GM23248 (cell line): ENCODE results near the gene WWC1. TPM values are rescaled to one million over a fixed set of nuclear protein-coding genes. Genes with fewer than 3 reads are reported as not detected.
"Not testable (repeated sequence)": the region's sequence is repeated elsewhere in the genome, so short reads cannot be mapped to it uniquely, and the experiment has no call there.

Experiments
- DNase-seq: peaks from one replicate; pipeline ENCODE4 v3.0.0-alpha.2; 2015
- H2AFZ ChIP-seq: fragments of 200-600 bp; sonication (generic); 2 replicates; pipeline ENCODE4 v1.6.1; 2016; ENCODE audit warnings: antibody characterized with exemption
- H3F3A ChIP-seq: fragments of 200-600 bp; sonication (generic); 2 replicates; pipeline ENCODE4 v1.6.1; 2016; ENCODE audit warnings: mild to moderate bottlenecking, antibody characterized with exemption, mixed run types; ENCODE audit not compliant: insufficient read depth
- H3K27ac ChIP-seq: fragments of 200-600 bp; sonication (generic); 2 replicates; pipeline ENCODE4 v1.5.1; 2016; ENCODE audit warnings: mild to moderate bottlenecking
- H3K27me3 ChIP-seq: fragments of 200-600 bp; sonication (generic); replicated peaks from 2 replicates; pipeline ENCODE4 v1.6.1; 2016; ENCODE audit warnings: mild to moderate bottlenecking; ENCODE audit not compliant: insufficient read depth
- H3K36me3 ChIP-seq: fragments of 200-600 bp; sonication (generic); 2 replicates; pipeline ENCODE4 v1.6.1; 2016; ENCODE audit warnings: low read depth, mild to moderate bottlenecking
- H3K4me1 ChIP-seq: fragments of 200-600 bp; sonication (generic); 2 replicates; pipeline ENCODE4 v1.6.1; 2016; ENCODE audit warnings: mild to moderate bottlenecking; ENCODE audit not compliant: insufficient read depth
- H3K4me2 ChIP-seq: fragments of 200-600 bp; sonication (generic); one replicate; pipeline ENCODE4 v1.6.1; 2016; ENCODE audit warnings: mild to moderate bottlenecking; ENCODE audit not compliant: unreplicated experiment
- H3K4me3 ChIP-seq: fragments of 200-600 bp; sonication (generic); 2 replicates; pipeline ENCODE4 v1.5.1; 2016; ENCODE audit warnings: mild to moderate bottlenecking
- H3K79me2 ChIP-seq: fragments of 200-600 bp; sonication (generic); 2 replicates; pipeline ENCODE4 v1.6.1; 2016; ENCODE audit warnings: mild to moderate bottlenecking; ENCODE audit not compliant: insufficient read depth
- H3K9ac ChIP-seq: fragments of 200-600 bp; sonication (generic); 2 replicates; pipeline ENCODE4 v1.6.1; 2016; ENCODE audit warnings: mild to moderate bottlenecking
- H3K9me2 ChIP-seq: fragments of 200-600 bp; sonication (generic); 2 replicates; pipeline ENCODE4 v1.6.1; 2016; ENCODE audit warnings: mixed run types, mild to moderate bottlenecking, moderate library complexity; ENCODE audit not compliant: insufficient read depth
- H3K9me3 ChIP-seq: fragments of 200-600 bp; sonication (generic); one replicate; pipeline ENCODE4 v1.6.1; 2017; ENCODE audit warnings: low read depth
- H4K20me1 ChIP-seq: fragments of 200-600 bp; sonication (generic); 2 replicates; pipeline ENCODE4 v1.6.0; 2016; ENCODE audit not compliant: insufficient read depth
- EZH2 ChIP-seq: fragments of 200-600 bp; sonication (generic); IDR thresholded peaks from 2 replicates; pipeline ENCODE4 v1.6.1; 2018; ENCODE audit warnings: antibody characterized with exemption, mild to moderate bottlenecking; ENCODE audit not compliant: insufficient read depth, poor library complexity, severe bottlenecking
- EZH2phosphoT487 ChIP-seq: fragments of 200-600 bp; sonication (generic); IDR thresholded peaks from 2 replicates; pipeline ENCODE4 v1.6.1; 2018; ENCODE audit warnings: antibody characterized with exemption, moderate library complexity, mild to moderate bottlenecking, low read depth; ENCODE audit not compliant: insufficient read depth
- WGBS, 2 experiments: methylation state at CpG; one replicate each; pipeline ENCODE4 v1.1.6; 2015 to 2017; ENCODE audit warnings: low lambda C conversion rate in 2 of 2, low coverage in 1 of 2; ENCODE audit errors: missing lambda C conversion rate in 2 of 2; 5-methylcytosine and 5-hydroxymethylcytosine counted together
- in situ Hi-C: fragments of 300-500 bp; cut with MboI; formaldehyde crosslinking; loops from 2 replicates; pipeline ENCODE4 v1.15.0; 2020
- polyA plus RNA-seq: library from polyadenylated mRNA; unstranded; fragments of >200 nt; fragmentation: Nextera tagmentation; extraction: Ambion mirVana; gene quantifications from 2 replicates; pipeline ENCODE4 v1.2.1, GENCODE V29; 2016
- total RNA-seq: library from RNA; depleted of rRNA; stranded (reverse); fragments of >200 nt; shearing (Covaris generic); gene quantifications from 2 replicates; pipeline ENCODE4 v1.2.3, GENCODE V29; 2014

The WWC1 gene
- total and polyA plus RNA-seq, 2 experiments from 2014 or later: 1.8 to 7.1 TPM

DNA sequence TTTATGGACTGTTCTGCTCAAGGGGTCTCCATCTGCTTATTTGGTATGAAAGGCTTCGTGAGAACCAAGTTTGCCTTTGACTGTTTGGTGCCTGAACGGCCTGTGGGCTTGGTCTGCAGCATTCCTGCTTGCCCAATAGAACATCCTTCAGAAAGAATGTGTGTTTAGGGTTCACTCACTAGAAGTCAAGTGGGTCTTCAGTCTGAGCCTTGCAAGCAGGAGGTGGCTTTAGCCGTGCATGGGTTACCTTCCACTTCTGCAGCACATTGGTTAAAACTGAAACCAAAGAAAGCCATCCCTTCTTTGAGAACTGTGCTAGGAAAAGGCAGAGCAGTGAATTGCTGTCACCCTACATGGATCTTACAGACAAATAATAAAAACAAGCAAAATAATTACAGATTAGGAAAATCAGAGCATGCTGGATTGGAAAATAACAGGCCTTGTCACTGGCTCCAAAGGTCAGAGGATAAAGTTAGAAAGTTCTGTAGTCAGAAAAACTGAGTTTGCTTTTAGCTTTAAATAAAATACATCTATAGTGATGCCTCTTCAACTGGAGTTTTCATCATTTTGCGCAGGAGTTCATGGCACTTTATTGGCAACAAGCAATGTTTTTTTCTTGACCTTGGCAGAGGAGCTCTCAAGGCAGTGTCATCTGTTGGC lies 16.6 kb downstream of the WWC1 start:
- no peaks in the 10 kb centered on the region for H3K9me3 ChIP-seq
- no peak overlapping the region for H2AFZ ChIP-seq
- H3K9me2 ChIP-seq: no peaks in the 10 kb centered on the region
- 91 to 92% methylated on average over 4 of the region's 4 CpGs for WGBS, 2 experiments
- H3K36me3 ChIP-seq: no peaks in the 10 kb centered on the region
- in situ Hi-C loops: no loop called here
- H4K20me1 ChIP-seq: no peaks in the 10 kb centered on the region
- peaks cover 3% of the 10 kb centered on the region; the same call in 1 of the 2 replicates for H3K4me1 ChIP-seq
- no peak overlapping the region for H3K9ac ChIP-seq
- no peak overlapping the region for H3K4me3 ChIP-seq
- H3K27me3 ChIP-seq: no peaks in the 10 kb centered on the region
- no peak for DNase-seq
- TF ChIP-seq EZH2phosphoT487 (no peak), EZH2 (no peak)
- H3F3A ChIP-seq: no peaks in the 10 kb centered on the region
- no peaks in the 10 kb centered on the region for H3K79me2 ChIP-seq
- no peak overlapping the region for H3K4me2 ChIP-seq
- H3K27ac ChIP-seq: no peak overlapping the region

DNA sequence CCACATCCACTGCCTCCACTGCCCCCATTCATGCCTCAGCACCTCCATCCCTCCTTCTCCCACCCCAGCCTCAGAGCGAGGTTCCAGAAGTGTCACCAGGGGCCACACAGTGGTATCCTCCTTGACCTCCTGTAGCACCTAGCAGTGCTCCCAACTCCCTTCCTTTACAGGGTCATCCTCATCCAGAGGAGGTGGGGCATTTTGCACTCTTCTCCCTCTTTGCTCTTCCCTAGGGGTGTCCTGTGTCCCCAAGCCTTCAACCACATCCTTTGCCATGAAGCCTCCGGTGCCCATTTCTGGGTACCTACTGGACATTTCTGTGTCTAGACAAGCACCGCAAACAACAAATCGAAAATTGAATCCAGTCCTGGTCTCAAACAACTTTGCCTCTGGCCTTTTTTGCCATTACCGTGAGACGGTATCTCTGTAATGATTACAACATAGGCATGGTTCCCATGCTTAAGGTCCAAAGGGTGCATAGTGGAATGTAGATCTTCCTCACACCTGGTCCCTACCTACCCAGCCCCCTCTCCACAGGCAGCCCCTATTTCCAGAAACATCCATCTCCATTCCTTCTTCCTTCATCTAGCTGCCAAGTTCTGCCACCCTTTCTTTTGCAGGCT lies 17.6 kb downstream of the WWC1 start:
- no peaks in the 10 kb centered on the region for H4K20me1 ChIP-seq
- no peak overlapping the region for H3K4me2 ChIP-seq
- H3K36me3 ChIP-seq: no peaks in the 10 kb centered on the region
- H3K4me1 ChIP-seq: no peaks in the 10 kb centered on the region
- in situ Hi-C loops: no loop called here
- H3F3A ChIP-seq: no peaks in the 10 kb centered on the region
- WGBS, 2 experiments: 95% methylated on average over 6 of the region's 6 CpGs
- no peak overlapping the region for H3K27ac ChIP-seq
- TF ChIP-seq EZH2 (no peak), EZH2phosphoT487 (no peak)
- H2AFZ ChIP-seq: no peak overlapping the region
- H3K9me3 ChIP-seq: no peaks in the 10 kb centered on the region
- H3K27me3 ChIP-seq: no peaks in the 10 kb centered on the region
- no peaks in the 10 kb centered on the region for H3K79me2 ChIP-seq
- no peak overlapping the region for H3K4me3 ChIP-seq
- DNase-seq: no peak
- no peaks in the 10 kb centered on the region for H3K9me2 ChIP-seq
- H3K9ac ChIP-seq: no peak overlapping the region

DNA sequence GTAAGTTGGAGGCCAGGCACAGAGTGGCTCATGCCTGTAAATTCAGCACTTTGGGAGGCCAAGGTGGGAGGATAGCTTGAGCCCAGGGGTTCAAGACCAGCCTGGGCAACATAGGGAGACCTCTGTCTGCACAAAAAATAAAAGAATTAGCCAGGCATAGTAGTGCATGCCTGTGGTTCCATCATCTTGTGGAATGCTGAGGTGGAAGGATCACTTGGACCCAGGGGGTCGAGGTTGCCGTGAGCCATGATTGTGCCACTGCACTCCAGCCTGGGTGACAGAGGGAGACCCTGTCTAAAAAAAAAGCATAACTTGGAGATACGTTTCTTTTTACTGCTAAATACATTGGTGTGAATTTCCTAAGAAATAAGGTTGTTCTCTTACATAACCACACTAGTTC lies 19.1 kb downstream of the WWC1 start:
- H3K27ac ChIP-seq, H4K20me1 ChIP-seq, H3K9ac ChIP-seq, H3K9me2 ChIP-seq, H2AFZ ChIP-seq, H3K4me3 ChIP-seq, H3K79me2 ChIP-seq, H3K9me3 ChIP-seq, DNase-seq, in situ Hi-C loops, H3K27me3 ChIP-seq, H3K4me2 ChIP-seq, H3K36me3 ChIP-seq, H3F3A ChIP-seq: not testable (repeated sequence)
- 96 to 97% methylated on average over 3 of the region's 3 CpGs for WGBS, 2 experiments
- peaks cover 12% of the 10 kb centered on the region for H3K4me1 ChIP-seq

DNA sequence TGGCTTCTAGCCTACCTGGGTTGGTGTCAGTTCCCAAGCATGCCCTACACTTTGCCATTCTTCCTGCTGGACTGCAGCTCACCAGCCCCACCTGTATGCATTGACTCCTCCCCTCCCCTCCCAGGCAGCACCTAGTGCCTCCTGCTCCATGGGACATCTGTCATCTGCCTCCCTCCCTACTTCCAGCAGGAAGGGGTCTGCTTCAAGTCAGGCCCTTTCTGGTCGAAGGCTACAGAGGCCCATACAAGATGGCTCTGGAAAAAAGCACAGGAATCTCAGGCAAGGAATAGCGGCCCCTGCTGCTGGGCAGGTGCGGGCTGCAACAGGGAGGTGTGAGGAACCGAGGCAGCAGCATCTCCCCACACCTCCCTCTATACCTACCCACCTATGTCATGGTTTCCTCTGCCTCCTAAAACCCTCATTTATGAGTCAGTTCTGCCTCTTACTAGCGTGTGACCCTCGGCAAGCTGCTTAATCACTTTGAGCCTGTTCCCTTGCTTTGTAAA lies 19.7 kb downstream of the WWC1 start:
- no peaks in the 10 kb centered on the region for H3F3A ChIP-seq
- WGBS, 2 experiments: 63 to 66% methylated on average over 6 of the region's 6 CpGs
- no peak for DNase-seq
- no peaks in the 10 kb centered on the region for H4K20me1 ChIP-seq
- H3K9ac ChIP-seq: no peak overlapping the region
- no peak overlapping the region for H3K4me2 ChIP-seq
- H3K36me3 ChIP-seq: no peaks in the 10 kb centered on the region
- no peaks in the 10 kb centered on the region for H3K79me2 ChIP-seq
- no peak overlapping the region for H3K27ac ChIP-seq
- in situ Hi-C loops: no loop called here
- H3K9me3 ChIP-seq: no peaks in the 10 kb centered on the region
- TF ChIP-seq EZH2phosphoT487: no peak
- TF ChIP-seq EZH2: no peak
- no peak overlapping the region for H3K4me3 ChIP-seq
- no peaks in the 10 kb centered on the region for H3K9me2 ChIP-seq
- peaks cover 18% of the 10 kb centered on the region for H3K4me1 ChIP-seq
- H2AFZ ChIP-seq: no peak overlapping the region
- no peaks in the 10 kb centered on the region for H3K27me3 ChIP-seq
